ENCODE data around the gene INHA. TPM values are rescaled to one million over a fixed set of nuclear protein-coding genes. Genes with fewer than 3 reads are reported as not detected.

The INHA gene, protein sequence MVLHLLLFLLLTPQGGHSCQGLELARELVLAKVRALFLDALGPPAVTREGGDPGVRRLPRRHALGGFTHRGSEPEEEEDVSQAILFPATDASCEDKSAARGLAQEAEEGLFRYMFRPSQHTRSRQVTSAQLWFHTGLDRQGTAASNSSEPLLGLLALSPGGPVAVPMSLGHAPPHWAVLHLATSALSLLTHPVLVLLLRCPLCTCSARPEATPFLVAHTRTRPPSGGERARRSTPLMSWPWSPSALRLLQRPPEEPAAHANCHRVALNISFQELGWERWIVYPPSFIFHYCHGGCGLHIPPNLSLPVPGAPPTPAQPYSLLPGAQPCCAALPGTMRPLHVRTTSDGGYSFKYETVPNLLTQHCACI
- not detected in 2 replicates for total RNA-seq

DNA sequence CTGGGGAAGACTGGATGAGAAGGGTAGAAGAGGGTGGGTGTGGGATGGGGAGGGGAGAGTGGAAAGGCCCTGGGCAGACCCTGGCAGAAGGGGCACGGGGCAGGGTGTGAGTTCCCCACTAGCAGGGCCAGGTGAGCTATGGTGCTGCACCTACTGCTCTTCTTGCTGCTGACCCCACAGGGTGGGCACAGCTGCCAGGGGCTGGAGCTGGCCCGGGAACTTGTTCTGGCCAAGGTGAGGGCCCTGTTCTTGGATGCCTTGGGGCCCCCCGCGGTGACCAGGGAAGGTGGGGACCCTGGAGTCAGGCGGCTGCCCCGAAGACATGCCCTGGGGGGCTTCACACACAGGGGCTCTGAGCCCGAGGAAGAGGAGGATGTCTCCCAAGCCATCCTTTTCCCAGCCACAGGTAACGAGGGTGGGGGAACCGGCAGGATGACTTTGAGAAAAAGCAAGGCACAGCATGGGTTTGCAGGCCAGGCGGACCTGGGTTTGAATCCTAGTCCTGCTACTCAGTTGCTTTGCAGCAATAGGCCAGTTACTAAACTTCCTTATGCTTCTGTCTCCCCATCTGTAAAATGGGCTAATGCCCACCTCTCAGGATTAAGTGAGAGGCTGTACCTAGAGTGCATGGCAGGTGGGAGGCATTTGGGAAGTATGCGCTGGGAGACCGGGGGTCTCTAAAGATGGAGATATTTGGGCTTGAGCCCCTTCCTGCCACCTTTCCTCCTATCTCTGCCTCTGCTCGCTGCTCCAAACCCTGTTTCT is at the start of gene INHA:
TSS of gene INHA (plus strand) at position 74 of the 765 bp plus-strand sequence. CDS start at position 139, 65 bp downstream.

DNA sequence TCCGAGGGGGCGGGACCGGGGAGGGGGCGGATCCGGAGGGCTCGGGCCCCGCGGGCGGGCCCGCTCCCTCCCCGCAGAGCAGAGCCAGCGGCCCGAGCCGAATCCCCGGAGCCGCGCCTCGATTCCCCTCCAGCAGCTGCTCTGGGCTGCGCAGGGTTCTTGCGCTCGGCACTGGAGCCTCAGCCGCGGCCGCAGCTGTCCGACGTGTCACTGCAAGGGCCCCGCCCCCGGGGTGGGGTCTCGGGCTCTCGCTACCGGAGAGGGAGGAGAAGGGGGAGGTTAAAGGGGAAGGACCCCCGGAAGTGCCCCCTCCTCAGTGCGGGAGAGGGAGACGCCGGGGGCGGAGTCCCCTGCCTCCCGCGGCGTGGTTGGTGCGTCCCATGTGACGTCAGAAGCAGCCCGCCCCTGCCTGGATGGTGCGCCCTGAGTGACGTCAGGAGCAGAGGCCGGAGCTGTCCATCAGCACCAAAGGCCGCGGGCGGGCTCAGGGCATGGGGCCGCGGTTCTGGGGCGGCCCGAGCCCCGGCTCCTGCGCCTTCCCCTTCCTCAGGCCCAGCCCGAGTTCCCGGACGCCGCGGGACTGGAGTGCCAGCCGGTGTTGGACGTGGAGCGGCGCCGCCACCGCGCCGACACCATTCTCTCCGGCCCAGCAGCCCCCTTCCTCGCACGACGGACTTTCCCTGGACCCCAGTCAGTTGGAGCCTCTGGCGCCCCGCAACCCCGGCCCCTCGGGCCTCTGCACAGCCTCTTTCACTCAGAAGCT is 28.3 kb upstream of the INHA start, which contains the start of the genes CHPF and TMEM198:
TSS of gene CHPF (minus strand) at position 214 of the 763 bp plus-strand sequence. CDS start 271 bp downstream, outside the sequence.
TSS of gene TMEM198 (plus strand) at position 433 of the 763 bp plus-strand sequence. CDS start 700 bp downstream, outside the sequence.

DNA sequence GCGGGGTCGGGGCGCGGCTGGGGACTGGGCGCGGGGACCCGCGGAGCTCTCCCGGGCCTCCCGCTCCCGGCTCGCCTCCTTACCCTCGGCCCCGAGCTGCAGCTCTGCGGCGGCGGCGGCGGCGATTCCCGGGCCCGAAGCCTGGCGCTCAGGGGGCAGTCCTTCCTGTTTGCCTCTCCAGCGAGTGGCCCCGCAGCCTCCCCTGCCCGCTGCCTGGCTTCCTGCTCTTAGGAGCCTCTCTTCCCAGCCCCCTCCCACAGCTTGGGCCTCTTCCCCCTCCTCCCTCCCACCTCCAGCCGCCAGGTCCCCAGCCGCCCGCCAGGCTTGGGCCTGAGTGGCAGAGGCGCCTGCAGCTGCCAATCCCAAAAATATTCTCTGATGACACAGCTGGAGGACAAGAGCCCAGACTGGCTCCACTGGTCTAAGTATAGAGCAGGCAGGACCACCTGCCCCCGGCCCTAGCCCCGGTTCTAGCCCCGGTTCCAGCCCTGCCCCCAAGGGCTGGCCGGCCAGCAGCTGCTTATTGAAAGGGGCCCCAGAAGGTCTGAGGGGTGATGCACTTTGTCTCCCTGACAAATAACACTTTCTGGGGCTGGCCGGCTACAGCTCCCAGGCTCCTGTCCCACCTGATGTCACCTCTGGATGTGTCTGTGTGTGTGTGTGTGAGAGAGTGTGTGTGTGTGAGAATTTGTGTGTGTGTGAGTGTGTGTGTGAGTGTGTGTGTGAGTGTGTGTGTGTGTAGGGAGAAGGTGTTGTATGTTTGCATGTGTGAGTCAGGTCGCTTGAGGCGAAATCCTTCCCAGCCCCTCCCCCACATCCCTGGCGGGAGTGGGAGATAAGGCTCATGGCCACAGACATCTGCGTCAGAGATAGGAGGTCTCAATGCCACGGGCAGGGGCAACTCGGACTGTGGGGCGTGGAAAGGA is 536 bp upstream of the INHA start, which contains the start of gene OBSL1:
TSS of gene OBSL1 (minus strand) at position 229 of the 926 bp plus-strand sequence. CDS start 307 bp downstream, outside the sequence.

DNA sequence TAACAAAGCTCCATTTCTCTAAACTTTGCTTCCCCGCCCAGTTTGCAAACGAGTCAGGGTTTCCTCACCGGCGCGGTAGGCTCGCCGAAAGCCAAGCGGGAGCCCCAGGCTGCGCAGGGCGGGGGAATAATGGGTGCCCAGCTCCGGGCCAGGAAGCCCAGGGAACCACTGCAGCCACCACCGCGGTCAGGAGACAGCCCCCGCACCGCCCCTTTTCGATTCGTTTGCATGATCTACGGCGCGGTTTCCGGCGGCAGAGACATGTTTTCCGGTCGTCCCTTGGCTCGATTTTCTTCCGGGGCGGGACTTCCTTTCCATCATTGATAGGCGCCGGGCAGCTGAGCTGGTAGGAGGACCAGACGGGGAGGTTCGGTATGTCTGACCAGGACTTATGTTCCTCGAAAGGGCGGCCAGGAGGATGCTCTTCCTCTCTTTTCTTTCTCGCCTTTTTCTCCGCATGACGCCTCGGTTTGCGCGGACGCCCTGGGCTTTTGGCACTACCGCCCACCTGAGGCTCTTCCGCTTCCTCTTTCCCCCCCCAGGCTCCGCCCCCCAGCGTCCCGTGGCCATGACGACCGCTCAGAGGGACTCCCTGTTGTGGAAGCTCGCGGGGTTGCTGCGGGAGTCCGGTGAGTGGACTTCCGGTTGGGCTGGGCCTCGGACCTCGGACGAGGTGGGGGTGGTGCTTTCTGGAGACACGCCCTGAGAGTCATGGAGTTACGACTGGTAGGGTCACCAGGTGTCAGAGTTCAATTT is 25.6 kb downstream of the INHA start, which contains the start of gene STK11IP:
TSS of gene STK11IP (plus strand) at position 306 of the 756 bp plus-strand sequence. CDS start at position 569, 263 bp downstream.

Other genes with a start within 250 kb of the INHA start
- not detected in 2 replicates for gene RESP18, start 239.6 kb upstream of the INHA start, total RNA-seq
- gene DNPEP, start 184.4 kb upstream of the INHA start, total RNA-seq, result 78.3 and 89.3 TPM in 2 replicates
- 0.32 TPM in 1 of 2 replicates, not detected in the other for gene DES, start 153.9 kb upstream of the INHA start, total RNA-seq
- 5.2 and 6.8 TPM in 2 replicates for gene SPEG, start 137.5 kb upstream of the INHA start, total RNA-seq
- gene GMPPA, start 73.4 kb upstream of the INHA start, total RNA-seq, result 69.7 and 93.9 TPM in 2 replicates
- not detected in 2 replicates for gene ASIC4, start 57.8 kb upstream of the INHA start, total RNA-seq
- gene CHPF, start 28.5 kb upstream of the INHA start, total RNA-seq, result 192 and 214 TPM in 2 replicates
- gene TMEM198, start 28.3 kb upstream of the INHA start, total RNA-seq, result 5.4 and 5.8 TPM in 2 replicates
- gene OBSL1, start 771 bp upstream of the INHA start, total RNA-seq, result 63.2 and 64.8 TPM in 2 replicates
- gene STK11IP, start 25.5 kb downstream of the INHA start, total RNA-seq, result 11.3 and 14.6 TPM in 2 replicates
- 6.2 and 6.3 TPM in 2 replicates for gene SLC4A3, start 55.3 kb downstream of the INHA start, total RNA-seq